ENCODE measurements around the gene MSH3. TPM values are rescaled to one million over a fixed set of nuclear protein-coding genes. Genes with fewer than 3 reads are reported as not detected.
"Not testable (repeated sequence)": the region's sequence is repeated elsewhere in the genome, so short reads cannot be mapped to it uniquely, and the experiment has no call there.

MSH3 gene
- polyA plus RNA-seq, 2 of the 4 experiments (the other 2 are of a cell fraction), result 9.3 to 13.1 TPM

GRCh38 chr5:80883390-80883789 is 228.9 kb downstream of the MSH3 start:
- CTCF ChIA-PET, result interaction anchor here (1.0 kb wide), 1 partner anchor 11 kb away, joined by 3 read pairs; no protein-coding TSS in a partner anchor
- H3K9me3 ChIP-seq; FAIRE-seq; DNase-seq (ENCODE audit: low read depth in 1 of 2, low spot score in 1 of 2); ATAC-seq; POLR2A ChIA-PET; H3K4me3 ChIP-seq; H3K27ac ChIP-seq; H3K4me2 ChIP-seq: not testable (repeated sequence)
- peaks cover 12% of the 10 kb centered on the region for H3K4me1 ChIP-seq
- WGBS (ENCODE audit: missing lambda C conversion rate), result 90% methylated on average over 3 of the region's 3 CpGs

GRCh38 chr5:80884086-80884813 is 229.8 kb downstream of the MSH3 start:
- H3K9me3 ChIP-seq, result no peaks in the 10 kb centered on the region
- FAIRE-seq (no peak), ATAC-seq (no peak), DNase-seq (ENCODE audit: low read depth in 1 of 2, low spot score in 1 of 2) (no peak)
- TF ChIP-seq MYC (IDR thresholded peaks at IDR 0.05; ENCODE audit: borderline replicate concordance, low read length) (no peak), RAD21 (conservative IDR thresholded peaks at IDR 0.05 in 1 of 2, IDR thresholded peaks at IDR 0.05 in 1 of 2) (no peak), CHD4 (IDR thresholded peaks at IDR 0.05; ENCODE audit: borderline replicate concordance) (no peak), CEBPB (IDR thresholded peaks at IDR 0.05) (no peak), TP53 (CRISPR knock-in tag; IDR thresholded peaks at IDR 0.05) (no peak), HOXB5 (CRISPR knock-in tag; IDR thresholded peaks at IDR 0.05) (no peak), TFCP2L1 (CRISPR knock-in tag; IDR thresholded peaks at IDR 0.05) (no peak), GATA3 (IDR thresholded peaks at IDR 0.05; ENCODE audit: borderline replicate concordance) (no peak), PHF8 (IDR thresholded peaks at IDR 0.05; ENCODE audit: borderline replicate concordance, low read depth) (no peak), MAZ (IDR thresholded peaks at IDR 0.05; ENCODE audit: borderline replicate concordance, low read depth, low read length) (no peak), HEYL (CRISPR knock-in tag; IDR thresholded peaks at IDR 0.05) (no peak)
- H3K4me1 ChIP-seq, result peaks cover 12% of the 10 kb centered on the region
- ChIA-PET CTCF (interaction anchor here (1.0 kb wide), 1 partner anchor 10 kb away, joined by 3 read pairs; no protein-coding TSS in a partner anchor), POLR2A (no interaction called here)
- no peak overlapping the region for H3K4me3 ChIP-seq
- 91% methylated on average over 3 of the region's 3 CpGs for WGBS (ENCODE audit: missing lambda C conversion rate)
- no peak overlapping the region for H3K27ac ChIP-seq
- no peak overlapping the region for H3K4me2 ChIP-seq

DNA sequence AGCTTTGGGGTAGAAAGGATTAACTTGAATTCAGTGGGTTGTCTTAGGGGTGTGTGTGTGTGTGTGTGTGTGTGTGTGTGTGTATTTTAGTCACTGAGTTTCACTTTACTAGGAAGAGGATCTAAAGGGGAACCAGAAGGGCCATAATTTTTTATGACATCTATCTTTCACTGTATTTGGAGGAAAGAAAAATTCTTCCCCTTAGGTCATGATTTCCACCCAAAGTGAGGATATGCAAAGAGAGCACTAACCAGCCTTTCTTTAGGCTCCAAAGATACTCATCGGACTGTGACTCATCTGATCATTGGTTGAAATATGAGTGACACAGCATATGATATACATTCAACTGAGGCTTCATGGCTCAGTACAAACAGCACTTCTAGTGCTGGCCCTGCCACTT is 230.5 kb downstream of the MSH3 start:
- ATAC-seq (peak; percentile 34 to 58; a peak in 4 of 6 replicates), DNase-seq (ENCODE audit: low read depth in 1 of 2, low spot score in 1 of 2) (no peak), FAIRE-seq (no peak)
- WGBS (ENCODE audit: missing lambda C conversion rate), result 67% methylated on average over 1 of the region's 1 CpG
- peak overlapping the region; percentile 48 for H3K4me2 ChIP-seq
- ChIA-PET POLR2A (no interaction called here), CTCF (no interaction called here)
- H3K4me3 ChIP-seq, result no peak overlapping the region
- no peaks in the 10 kb centered on the region for H3K9me3 ChIP-seq
- peaks cover 12% of the 10 kb centered on the region for H3K4me1 ChIP-seq
- TF ChIP-seq HDAC2 (IDR thresholded peaks at IDR 0.05) (no peak), GATA3 (IDR thresholded peaks at IDR 0.05; ENCODE audit: borderline replicate concordance) (no peak), RFX5 (IDR thresholded peaks at IDR 0.05) (no peak), FOSL2 (IDR thresholded peaks at IDR 0.05) (no peak), FOSL2 (CRISPR knock-in tag; IDR thresholded peaks at IDR 0.05) (peak; percentile 34; the same call in 1 of the 2 replicates), MAX (IDR thresholded peaks at IDR 0.05) (no peak)
- H3K27ac ChIP-seq, result peak overlapping the region in 1 of 2 experiments; percentile 31; a peak in 2 of 6 replicates

DNA sequence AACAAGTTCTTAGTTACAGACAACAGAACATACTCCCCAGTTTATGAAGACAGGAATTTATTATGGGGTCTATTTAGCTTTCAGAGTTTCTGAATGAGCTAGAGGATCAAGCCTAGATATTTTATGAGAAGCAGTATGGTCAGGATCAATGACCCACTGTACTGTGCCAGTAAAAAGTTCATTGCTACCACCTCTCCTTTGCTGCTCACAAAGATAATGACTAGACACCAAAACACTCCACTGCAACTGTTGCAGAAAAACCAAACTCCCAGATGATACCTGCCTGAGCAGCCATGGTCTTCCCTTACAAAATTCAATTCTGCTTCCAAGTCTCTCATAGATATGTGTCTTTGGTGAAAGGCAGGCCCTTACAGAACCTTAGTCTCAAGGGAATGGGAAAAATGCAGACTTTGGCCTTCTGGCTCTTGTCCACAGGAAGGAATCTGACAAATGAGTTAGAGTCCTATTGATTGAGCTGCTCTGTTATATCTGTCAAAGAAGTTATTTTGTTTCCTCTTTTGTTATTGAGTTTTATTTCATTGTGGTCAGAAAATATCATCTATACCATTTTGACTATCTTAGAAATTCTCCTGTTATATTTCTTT is 231.0 kb downstream of the MSH3 start:
- H3K27ac ChIP-seq, result peak overlapping the region in 1 of 2 experiments; percentile 31; a peak in 2 of 6 replicates
- FAIRE-seq, result no peak
- DNase-seq (ENCODE audit: low read depth in 1 of 2, low spot score in 1 of 2), result peak in 1 of 2 experiments; percentile 22
- POLR2A ChIA-PET, result no interaction called here
- peak overlapping the region; percentile 48 for H3K4me2 ChIP-seq
- no peak overlapping the region for H3K4me3 ChIP-seq
- CTCF ChIA-PET, result no interaction called here
- ATAC-seq, result peak in 1 of 2 experiments; percentile 70; a peak in 3 of 6 replicates
- no peaks in the 10 kb centered on the region for H3K9me3 ChIP-seq
- H3K4me1 ChIP-seq, result peaks cover 12% of the 10 kb centered on the region
- TF ChIP-seq TP53 (CRISPR knock-in tag; IDR thresholded peaks at IDR 0.05), result no peak

- 75% methylated on average over 3 of the region's 3 CpGs for WGBS (ENCODE audit: missing lambda C conversion rate)
- FAIRE-seq (no peak), ATAC-seq (no peak), DNase-seq (ENCODE audit: low read depth in 1 of 2, low spot score in 1 of 2) (no peak)
- CTCF ChIA-PET, result interaction anchor here (0.7 kb wide), 1 partner anchor 10 kb away, joined by 3 read pairs; no protein-coding TSS in a partner anchor
- POLR2A ChIA-PET, result no interaction called here
- H3K4me1 ChIP-seq, result no peaks in the 10 kb centered on the region
- TF ChIP-seq BHLHE40 (IDR thresholded peaks at IDR 0.05; ENCODE audit: low read depth, low read length) (no peak), NR3C1 (IDR thresholded peaks at IDR 0.05) (no peak), HOXA7 (CRISPR knock-in tag; IDR thresholded peaks at IDR 0.05) (no peak)
- no peaks in the 10 kb centered on the region for H3K9me3 ChIP-seq
- no peak overlapping the region for H3K27ac ChIP-seq
- H3K4me2 ChIP-seq, result no peak overlapping the region
- no peak overlapping the region for H3K4me3 ChIP-seq
Observed at GRCh38 chr5:80894083-80894482, 239.6 kb downstream of the MSH3 start.
